SH-SY5Y (cell line): Measurements from ENCODE around the gene SPACA4.

Experiments
- GATA2 ChIP-seq: IDR thresholded peaks from 2 replicates; pipeline ENCODE4 v1.6.1; 2011; ENCODE audit warnings: mild to moderate bottlenecking, low read depth, low read length
- GATA3 ChIP-seq: IDR thresholded peaks from 2 replicates; pipeline ENCODE4 v1.6.1; 2011; ENCODE audit warnings: low read depth, mild to moderate bottlenecking, low read length, moderate library complexity

- TF ChIP-seq GATA2 (no peak), GATA3 (no peak)
Observed at GRCh38 chr19:48645620-48646000, 39.1 kb downstream of the SPACA4 start.
